GM18502 (cell line): ENCODE data around the gene RASSF5.
A peak's percentile ranks its signal among the peaks of the same experiment; 100 is the strongest.
"Not testable (repeated sequence)": the region's sequence is repeated elsewhere in the genome, so short reads cannot be mapped to it uniquely, and the experiment has no call there.

Source experiments
- ATAC-seq: cut with Tn5 transposase; IDR thresholded peaks from one replicate; pipeline ENCODE4 v1.9.1; 2021; ENCODE audit warnings: mild to moderate bottlenecking; ENCODE audit not compliant: unreplicated experiment, poor library complexity

Gene RASSF5

GRCh38 chr1:206472886-206473285 is 34.4 kb upstream of the RASSF5 start:
- ATAC-seq: no peak

- ATAC-seq: no peak
Observed at GRCh38 chr1:206476058-206476457, 31.3 kb upstream of the RASSF5 start.

GRCh38 chr1:206476591-206476990 is 30.7 kb upstream of the RASSF5 start:
- no peak for ATAC-seq

- no peak for ATAC-seq
Observed at GRCh38 chr1:206477110-206477509, 30.2 kb upstream of the RASSF5 start.

GRCh38 chr1:206477581-206478380 is 29.6 kb upstream of the RASSF5 start:
- ATAC-seq: no peak

GRCh38 chr1:206478746-206479145 is 28.6 kb upstream of the RASSF5 start:
- no peak for ATAC-seq

GRCh38 chr1:206479183-206480125 is 27.9 kb upstream of the RASSF5 start:
- ATAC-seq: no peak

- ATAC-seq: no peak
Observed at GRCh38 chr1:206480211-206480610, 27.1 kb upstream of the RASSF5 start.

- ATAC-seq: no peak
Observed at GRCh38 chr1:206482611-206483010, 24.7 kb upstream of the RASSF5 start.

GRCh38 chr1:206483864-206484263 is 23.5 kb upstream of the RASSF5 start:
- not testable (repeated sequence) for ATAC-seq

GRCh38 chr1:206484901-206485300 is 22.4 kb upstream of the RASSF5 start:
- ATAC-seq: no peak

- ATAC-seq: no peak
Observed at GRCh38 chr1:206486995-206487788, 20.1 kb upstream of the RASSF5 start.

GRCh38 chr1:206487970-206488369 is 19.4 kb upstream of the RASSF5 start:
- no peak for ATAC-seq

GRCh38 chr1:206488466-206488865 is 18.9 kb upstream of the RASSF5 start:
- no peak for ATAC-seq

GRCh38 chr1:206489980-206490770 is 17.2 kb upstream of the RASSF5 start:
- ATAC-seq: peak; percentile 57

- no peak for ATAC-seq
Observed at GRCh38 chr1:206490771-206491405, 16.4 kb upstream of the RASSF5 start.

- no peak for ATAC-seq
Observed at GRCh38 chr1:206491616-206492015, 15.7 kb upstream of the RASSF5 start.

GRCh38 chr1:206492589-206492988 is 14.7 kb upstream of the RASSF5 start:
- ATAC-seq: no peak

- ATAC-seq: no peak
Observed at GRCh38 chr1:206493279-206493678, 14.1 kb upstream of the RASSF5 start.
